Measurements from ENCODE around the gene GNAL. TPM values are rescaled to one million over a fixed set of nuclear protein-coding genes. Genes with fewer than 3 reads are reported as not detected.

Gene GNAL
- polyA plus RNA-seq, 1 experiment: 0.21 TPM

DNA sequence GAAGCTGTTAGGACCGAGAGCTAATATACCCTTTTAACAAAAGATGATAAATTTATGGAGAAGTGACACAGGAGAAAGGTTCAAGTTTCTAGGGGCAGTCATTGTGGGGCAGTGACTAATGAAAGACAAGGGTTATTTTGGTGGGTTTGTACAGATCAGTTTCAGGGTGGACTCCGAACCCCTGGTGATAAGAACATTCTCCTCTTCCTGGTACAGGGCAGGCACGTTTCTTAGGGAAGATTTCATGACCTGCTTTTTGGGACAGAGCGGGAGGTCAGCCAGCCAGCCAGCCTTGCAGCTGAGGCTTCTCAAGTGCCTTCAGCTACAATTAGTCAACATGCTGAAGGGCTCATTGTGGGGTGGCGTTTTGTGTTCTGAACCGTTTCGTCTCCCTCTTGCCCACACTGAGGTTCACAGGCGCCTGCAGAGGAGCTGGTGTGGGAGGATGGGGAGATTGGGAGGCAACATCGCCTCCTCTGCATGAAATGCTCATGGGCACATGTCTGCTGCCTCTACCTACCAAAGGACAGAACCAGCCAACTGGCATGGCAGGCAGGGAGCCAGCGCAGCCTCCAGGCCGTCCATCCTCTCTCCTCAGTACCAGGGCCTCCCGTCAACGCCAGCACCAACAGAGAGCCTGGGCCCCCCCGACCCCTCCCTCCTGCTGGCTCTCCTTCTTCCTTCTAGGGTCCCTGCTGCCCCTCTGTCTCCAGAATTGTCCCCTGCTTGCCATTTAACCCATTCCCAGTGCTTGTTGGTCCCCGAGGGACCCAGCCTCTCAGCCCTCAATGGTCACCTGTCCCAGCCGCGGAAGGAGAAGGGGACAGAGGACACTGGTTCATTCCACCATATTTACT is 171.8 kb downstream of the GNAL start:
- no peaks in the 10 kb centered on the region for H3K36me3 ChIP-seq (ENCODE audit: control insufficient read depth, insufficient read depth, low read length)
- DNase-seq (ENCODE audit: low read depth): no peak
- TF ChIP-seq CTCF (IDR thresholded peaks at IDR 0.05; ENCODE audit: insufficient read depth, low read depth, low read length): no peak
- H3K4me3 ChIP-seq (ENCODE audit: low read depth, low read length): no peak overlapping the region
- POLR2A ChIA-PET: no interaction called here
- no peaks in the 10 kb centered on the region for H3K27me3 ChIP-seq (ENCODE audit: control insufficient read depth, insufficient read depth, low read length)
- CTCF ChIA-PET: interaction anchor here (0.6 to 1.4 kb wide), 2 partner anchors 12 to 24 kb away, joined by 3 to 4 read pairs; no protein-coding TSS in a partner anchor

DNA sequence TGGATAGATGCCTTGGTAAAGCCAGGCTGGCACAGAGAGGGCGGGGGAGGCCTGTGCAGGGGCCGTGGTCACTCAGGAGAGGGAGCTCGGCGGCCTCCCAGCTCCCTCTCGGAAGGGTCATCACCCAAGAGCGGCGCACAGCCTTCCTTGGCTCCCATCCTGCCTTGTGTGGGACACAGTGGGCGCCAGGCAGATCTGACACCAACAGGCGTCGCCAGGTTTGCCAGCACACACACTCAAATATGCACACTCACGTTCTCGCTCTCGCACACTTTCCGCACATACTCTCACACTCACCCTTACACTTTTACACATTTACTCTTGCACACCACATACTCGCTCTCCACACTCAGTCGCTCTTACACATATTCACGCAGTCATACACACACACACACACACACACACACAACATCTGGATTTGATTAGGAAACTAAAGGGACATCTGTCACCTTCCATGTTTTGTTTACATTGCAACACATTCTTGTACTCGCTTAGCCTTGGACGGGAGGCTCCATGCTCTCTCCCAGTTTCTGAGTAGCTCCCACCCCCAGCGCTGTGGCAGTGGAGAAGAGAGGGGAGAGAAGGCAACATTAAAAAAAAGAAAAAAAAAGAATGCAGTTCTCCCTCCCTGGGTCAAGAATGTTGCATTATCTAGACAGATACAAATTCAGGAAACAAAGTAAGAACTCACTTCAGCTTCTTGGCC is 172.7 kb downstream of the GNAL start:
- ChIA-PET POLR2A (no interaction called here), CTCF (interaction anchor here (0.6 to 0.7 kb wide), 3 partner anchors 23 to 1303 kb away, joined by 3 to 4 read pairs (median 3); no protein-coding TSS in a partner anchor)
- DNase-seq (ENCODE audit: low read depth): no peak
- Histone ChIP-seq H3K27me3 (ENCODE audit: control insufficient read depth, insufficient read depth, low read length) (no peaks in the 10 kb centered on the region), H3K36me3 (ENCODE audit: control insufficient read depth, insufficient read depth, low read length) (no peaks in the 10 kb centered on the region), H3K4me3 (ENCODE audit: low read depth, low read length) (no peak overlapping the region)
- no peak for TF ChIP-seq CTCF (IDR thresholded peaks at IDR 0.05; ENCODE audit: insufficient read depth, low read depth, low read length)

DNA sequence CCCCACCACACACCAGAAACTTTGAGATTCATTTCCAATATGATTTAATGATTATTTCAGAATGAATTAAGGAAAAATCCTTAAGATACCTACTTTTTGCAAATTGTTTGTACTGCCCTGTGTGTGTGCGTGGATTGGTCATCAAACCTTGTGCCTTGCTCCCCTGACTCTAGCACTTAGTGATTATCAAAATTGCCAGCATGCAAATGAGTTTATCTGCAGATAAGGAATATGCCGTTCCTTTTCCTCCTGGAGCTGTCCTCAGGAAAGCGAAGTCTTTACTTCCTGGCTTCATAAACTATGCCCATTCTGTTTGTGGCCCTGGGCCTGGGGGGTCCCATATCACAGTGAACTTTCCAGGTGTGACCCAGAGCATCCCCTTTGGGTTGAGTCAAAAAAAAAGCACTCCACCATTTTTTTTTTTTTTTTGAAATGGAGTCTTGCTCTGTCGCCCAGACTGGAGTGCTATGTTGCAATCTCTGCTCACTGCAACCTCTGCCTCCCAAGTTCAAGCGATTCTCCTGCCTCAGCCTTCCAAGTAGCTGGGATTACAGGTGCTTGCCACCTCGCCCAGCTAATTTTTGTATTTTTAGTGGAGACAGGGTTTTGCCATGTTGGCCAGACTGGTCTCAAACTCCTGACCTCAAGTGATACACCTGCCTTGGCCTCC is 173.5 kb downstream of the GNAL start:
- Histone ChIP-seq H3K4me3 (ENCODE audit: low read depth, low read length) (no peak overlapping the region), H3K27me3 (ENCODE audit: control insufficient read depth, insufficient read depth, low read length) (no peaks in the 10 kb centered on the region), H3K36me3 (ENCODE audit: control insufficient read depth, insufficient read depth, low read length) (no peaks in the 10 kb centered on the region)
- POLR2A ChIA-PET: no interaction called here
- no peak for DNase-seq (ENCODE audit: low read depth)
- no peak for TF ChIP-seq CTCF (IDR thresholded peaks at IDR 0.05; ENCODE audit: insufficient read depth, low read depth, low read length)
- CTCF ChIA-PET: interaction anchor here (0.6 to 2.2 kb wide), 4 partner anchors 25 to 1302 kb away, joined by 3 to 7 read pairs (median 4); no protein-coding TSS in a partner anchor

DNA sequence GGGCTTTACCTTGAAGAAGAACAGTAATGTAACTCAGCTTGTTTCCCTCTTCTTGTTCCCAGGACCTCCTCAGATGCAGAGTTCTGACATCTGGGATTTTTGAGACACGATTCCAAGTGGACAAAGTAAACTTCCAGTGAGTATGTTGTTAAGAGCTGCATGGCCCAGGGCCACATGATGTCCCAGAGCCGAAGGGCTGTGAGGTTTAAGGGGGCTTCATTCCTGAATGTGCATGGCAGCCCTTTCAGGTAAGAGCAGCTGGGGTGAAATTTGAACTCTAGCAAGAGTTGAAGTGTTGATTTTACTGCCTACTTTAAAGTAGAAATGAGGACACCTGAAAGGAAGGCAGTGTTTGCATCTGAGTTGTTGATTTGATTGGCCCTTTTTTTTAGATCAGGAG is 175.4 kb downstream of the GNAL start:
- H3K27me3 ChIP-seq (ENCODE audit: control insufficient read depth, insufficient read depth, low read length): no peaks in the 10 kb centered on the region
- DNase-seq (ENCODE audit: low read depth): no peak
- TF ChIP-seq CTCF (IDR thresholded peaks at IDR 0.05; ENCODE audit: insufficient read depth, low read depth, low read length): no peak
- no peaks in the 10 kb centered on the region for H3K36me3 ChIP-seq (ENCODE audit: control insufficient read depth, insufficient read depth, low read length)
- CTCF ChIA-PET: interaction anchor here (2.2 kb wide), 1 partner anchor 132 kb away, joined by 7 read pairs; no protein-coding TSS in a partner anchor
- no peak overlapping the region for H3K4me3 ChIP-seq (ENCODE audit: low read depth, low read length)
- POLR2A ChIA-PET: no interaction called here

GRCh38 chr18:11865071-11865470 is 176.0 kb downstream of the GNAL start:
- ChIA-PET CTCF (interaction anchor here (2.2 kb wide), 1 partner anchor 132 kb away, joined by 7 read pairs; no protein-coding TSS in a partner anchor), POLR2A (no interaction called here)
- Histone ChIP-seq H3K36me3 (ENCODE audit: control insufficient read depth, insufficient read depth, low read length) (no peaks in the 10 kb centered on the region), H3K27me3 (ENCODE audit: control insufficient read depth, insufficient read depth, low read length) (no peaks in the 10 kb centered on the region), H3K4me3 (ENCODE audit: low read depth, low read length) (no peak overlapping the region)
- DNase-seq (ENCODE audit: low read depth): no peak
- TF ChIP-seq CTCF (IDR thresholded peaks at IDR 0.05; ENCODE audit: insufficient read depth, low read depth, low read length): no peak
